ENCODE results near the gene PRTFDC1. TPM values are rescaled to one million over a fixed set of nuclear protein-coding genes. Genes with fewer than 3 reads are reported as not detected.

Gene PRTFDC1
- total and polyA plus RNA-seq, 2 donors from 2014 or later: 3.8 to 6.1 TPM

GRCh38 chr10:24930427-24930826 lies 22.0 kb downstream of the PRTFDC1 start:
- no peak for TF ChIP-seq CTCF (IDR thresholded peaks at IDR 0.05; ENCODE audit: borderline replicate concordance, extremely low read depth, insufficient read depth)
- FAIRE-seq: no peak
- intact Hi-C loops (cut with DNase I): no loop called here
- H3K4me3 ChIP-seq (ENCODE audit: low read length in 3 of 3): no peak overlapping the region
- H3K27ac ChIP-seq (ENCODE audit: low read depth in 2 of 2, low read length in 2 of 2): no peak overlapping the region
- no peaks in the 10 kb centered on the region for H3K36me3 ChIP-seq (ENCODE audit: control insufficient read depth in 2 of 3, insufficient read depth in 3 of 3, low read length in 3 of 3)
- H3K4me1 ChIP-seq (ENCODE audit: control insufficient read depth in 2 of 3, insufficient read depth in 2 of 3, low read depth in 1 of 3, low read length in 3 of 3): no peaks in the 10 kb centered on the region
- no peak overlapping the region for H3K9ac ChIP-seq (ENCODE audit: low read length in 3 of 3)
- DNase-seq: peak in 2 of 5 donors; percentile 34 to 51
- H3K27me3 ChIP-seq (ENCODE audit: control insufficient read depth, insufficient read depth, low read length): no peaks in the 10 kb centered on the region
- H3K9me3 ChIP-seq (ENCODE audit: control insufficient read depth in 2 of 3, insufficient read depth in 1 of 3, low read length in 3 of 3): no peaks in the 10 kb centered on the region

- no peak overlapping the region for H3K4me3 ChIP-seq (ENCODE audit: low read length in 3 of 3)
- no peak for DNase-seq
- H3K9me3 ChIP-seq (ENCODE audit: control insufficient read depth in 2 of 3, insufficient read depth in 1 of 3, low read length in 3 of 3): no peaks in the 10 kb centered on the region
- TF ChIP-seq CTCF (IDR thresholded peaks at IDR 0.05; ENCODE audit: borderline replicate concordance, extremely low read depth, insufficient read depth): no peak
- no peaks in the 10 kb centered on the region for H3K27me3 ChIP-seq (ENCODE audit: control insufficient read depth, insufficient read depth, low read length)
- FAIRE-seq: no peak
- H3K36me3 ChIP-seq (ENCODE audit: control insufficient read depth in 2 of 3, insufficient read depth in 3 of 3, low read length in 3 of 3): no peaks in the 10 kb centered on the region
- no peak overlapping the region for H3K27ac ChIP-seq (ENCODE audit: low read depth in 2 of 2, low read length in 2 of 2)
- intact Hi-C loops (cut with DNase I): no loop called here
- no peaks in the 10 kb centered on the region for H3K4me1 ChIP-seq (ENCODE audit: control insufficient read depth in 2 of 3, insufficient read depth in 2 of 3, low read depth in 1 of 3, low read length in 3 of 3)
- no peak overlapping the region for H3K9ac ChIP-seq (ENCODE audit: low read length in 3 of 3)
These were observed 22.5 kb downstream of the PRTFDC1 start for GRCh38 chr10:24929904-24930303.

GRCh38 chr10:24929056-24929544 lies 23.3 kb downstream of the PRTFDC1 start:
- intact Hi-C loops (cut with DNase I): no loop called here
- H3K36me3 ChIP-seq (ENCODE audit: control insufficient read depth in 2 of 3, insufficient read depth in 3 of 3, low read length in 3 of 3): no peaks in the 10 kb centered on the region
- H3K4me3 ChIP-seq (ENCODE audit: low read length in 3 of 3): no peak overlapping the region
- H3K27me3 ChIP-seq (ENCODE audit: control insufficient read depth, insufficient read depth, low read length): no peaks in the 10 kb centered on the region
- no peak overlapping the region for H3K27ac ChIP-seq (ENCODE audit: low read depth in 2 of 2, low read length in 2 of 2)
- TF ChIP-seq CTCF (IDR thresholded peaks at IDR 0.05; ENCODE audit: borderline replicate concordance, extremely low read depth, insufficient read depth): no peak
- FAIRE-seq (no peak), DNase-seq (no peak)
- H3K9ac ChIP-seq (ENCODE audit: low read length in 3 of 3): no peak overlapping the region
- H3K4me1 ChIP-seq (ENCODE audit: control insufficient read depth in 2 of 3, insufficient read depth in 2 of 3, low read depth in 1 of 3, low read length in 3 of 3): no peaks in the 10 kb centered on the region
- no peaks in the 10 kb centered on the region for H3K9me3 ChIP-seq (ENCODE audit: control insufficient read depth in 2 of 3, insufficient read depth in 1 of 3, low read length in 3 of 3)

GRCh38 chr10:24928163-24928562 lies 24.2 kb downstream of the PRTFDC1 start:
- Histone ChIP-seq H3K27ac (ENCODE audit: low read depth in 2 of 2, low read length in 2 of 2) (no peak overlapping the region), H3K27me3 (ENCODE audit: control insufficient read depth, insufficient read depth, low read length) (no peaks in the 10 kb centered on the region), H3K36me3 (ENCODE audit: control insufficient read depth in 2 of 3, insufficient read depth in 3 of 3, low read length in 3 of 3) (no peaks in the 10 kb centered on the region), H3K4me3 (ENCODE audit: low read length in 3 of 3) (no peak overlapping the region), H3K9ac (ENCODE audit: low read length in 3 of 3) (no peak overlapping the region), H3K4me1 (ENCODE audit: control insufficient read depth in 2 of 3, insufficient read depth in 2 of 3, low read depth in 1 of 3, low read length in 3 of 3) (no peaks in the 10 kb centered on the region), H3K9me3 (ENCODE audit: control insufficient read depth in 2 of 3, insufficient read depth in 1 of 3, low read length in 3 of 3) (no peaks in the 10 kb centered on the region)
- no peak for FAIRE-seq
- no peak for TF ChIP-seq CTCF (IDR thresholded peaks at IDR 0.05; ENCODE audit: borderline replicate concordance, extremely low read depth, insufficient read depth)
- intact Hi-C loops (cut with DNase I): no loop called here
- DNase-seq: no peak
